Gastroesophageal sphincter (tissue), 4 donors: ENCODE measurements around the gene MAP3K1. TPM values are rescaled to one million over a fixed set of nuclear protein-coding genes. Genes with fewer than 3 reads are reported as not detected.

Experiments used
- ATAC-seq: fragments of 150-250 bp; one replicate; pipeline ENCODE4 v1.9.1; 2016; ENCODE audit warnings: mild to moderate bottlenecking, moderate library complexity
- H3K27ac ChIP-seq, 4 donors: fragments of 200-600 bp; sonication (generic) in 3 of 4; 1 replicate in 3 of 4; 2 replicates in 1 of 4; pipeline ENCODE4 v1.5.1; 2016 to 2019
- H3K27me3 ChIP-seq: fragments of 200-600 bp; sonication (generic); one replicate; pipeline ENCODE4 v1.5.1; 2019
- H3K36me3 ChIP-seq, 2 donors: fragments of 200-600 bp; sonication (generic); one replicate each; pipeline ENCODE4 v1.5.1; 2019; ENCODE audit warnings: control low read depth in 1 of 2
- H3K4me1 ChIP-seq, 3 donors: fragments of 200-600 bp; sonication (generic); 1 replicate in 2 of 3; 2 replicates in 1 of 3; pipeline ENCODE4 v1.5.1; 2016 to 2019; ENCODE audit warnings: control low read depth in 2 of 3
- H3K4me3 ChIP-seq, 2 donors: fragments of 200-600 bp; sonication (generic); one replicate each; pipeline ENCODE4 v1.5.1; 2019; ENCODE audit warnings: mild to moderate bottlenecking in 1 of 2, moderate library complexity in 1 of 2
- H3K9me3 ChIP-seq, 3 donors: fragments of 200-600 bp; sonication (generic); one replicate each; pipeline ENCODE4 v1.5.1; 2017 to 2019; ENCODE audit warnings: control low read depth in 2 of 3
- EP300 ChIP-seq: sonication (generic); formaldehyde crosslinking; IDR thresholded peaks from one replicate; pipeline ENCODE4 v1.6.1; 2017; ENCODE audit warnings: antibody characterized with exemption, mild to moderate bottlenecking
- POLR2A ChIP-seq, 2 donors: fragments of 450-650 bp; IDR thresholded peaks; one replicate each; pipeline ENCODE4 v1.6.1; 2017; ENCODE audit warnings: antibody characterized with exemption in 2 of 2, mild to moderate bottlenecking in 2 of 2, moderate library complexity in 1 of 2
- POLR2AphosphoS5 ChIP-seq: sonication (generic); formaldehyde crosslinking; IDR thresholded peaks from one replicate; pipeline ENCODE4 v1.6.1; 2017; ENCODE audit warnings: antibody characterized with exemption
- WGBS, 2 donors: methylation state at CpG; one replicate each; pipeline ENCODE4 v1.1.5; 2018; ENCODE audit warnings: low coverage in 1 of 2; 5-methylcytosine and 5-hydroxymethylcytosine counted together
- total RNA-seq, 4 donors: library from RNA; depleted of rRNA; stranded (reverse); fragments of >200 nt; gene quantifications; one replicate each; pipeline ENCODE4 v1.1.0, GENCODE V29; 2016
- TF ChIP-seq, protein P1 (sequence below), 4 experiments: fragments of 200-600 bp in 2 of 4; fragments of 450-650 bp in 2 of 4; sonication (generic) in 1 of 4; IDR thresholded peaks; one replicate each; pipeline ENCODE4 v1.5.1; 2017 to 2019; ENCODE audit warnings: antibody characterized with exemption in 4 of 4, mild to moderate bottlenecking in 2 of 4, moderate library complexity in 2 of 4

The MAP3K1 gene
- total RNA-seq, 4 donors from 2014 or later, result 7.6 to 16.0 (median 9.7) TPM

DNA sequence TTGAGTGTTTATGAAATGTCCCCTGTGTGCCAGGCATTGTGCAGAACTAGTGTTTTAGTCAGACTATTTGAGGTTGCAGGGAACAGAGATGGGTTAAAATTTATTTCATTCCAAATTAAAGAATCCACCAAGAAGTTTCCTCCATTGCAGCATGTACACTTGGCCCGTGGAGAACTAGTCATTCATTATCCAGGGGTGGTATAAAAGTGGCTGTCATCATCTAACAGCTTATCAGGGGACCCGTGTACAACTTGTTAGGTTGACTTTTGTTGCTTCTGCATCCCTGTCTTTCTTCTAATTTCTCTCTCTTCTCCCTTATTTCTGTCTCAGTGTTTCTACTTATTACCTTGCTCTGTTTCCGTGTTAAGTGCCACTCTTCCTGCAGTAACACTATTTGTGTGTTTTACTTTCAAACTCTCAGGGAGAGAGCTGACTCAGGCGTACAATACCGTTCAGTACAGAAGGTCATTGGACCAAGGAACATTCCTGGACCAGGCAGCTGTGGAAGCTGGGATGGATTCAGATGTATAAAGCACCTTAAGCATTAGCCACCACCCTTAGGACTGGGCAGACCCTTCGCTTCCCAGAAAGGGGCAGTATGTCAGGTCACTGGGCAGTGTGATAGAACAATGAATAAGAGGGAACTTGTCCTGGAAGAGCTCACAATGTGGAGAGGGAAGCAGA, 36.1 kb downstream of the MAP3K1 start:
- TF ChIP-seq, protein P1, sequence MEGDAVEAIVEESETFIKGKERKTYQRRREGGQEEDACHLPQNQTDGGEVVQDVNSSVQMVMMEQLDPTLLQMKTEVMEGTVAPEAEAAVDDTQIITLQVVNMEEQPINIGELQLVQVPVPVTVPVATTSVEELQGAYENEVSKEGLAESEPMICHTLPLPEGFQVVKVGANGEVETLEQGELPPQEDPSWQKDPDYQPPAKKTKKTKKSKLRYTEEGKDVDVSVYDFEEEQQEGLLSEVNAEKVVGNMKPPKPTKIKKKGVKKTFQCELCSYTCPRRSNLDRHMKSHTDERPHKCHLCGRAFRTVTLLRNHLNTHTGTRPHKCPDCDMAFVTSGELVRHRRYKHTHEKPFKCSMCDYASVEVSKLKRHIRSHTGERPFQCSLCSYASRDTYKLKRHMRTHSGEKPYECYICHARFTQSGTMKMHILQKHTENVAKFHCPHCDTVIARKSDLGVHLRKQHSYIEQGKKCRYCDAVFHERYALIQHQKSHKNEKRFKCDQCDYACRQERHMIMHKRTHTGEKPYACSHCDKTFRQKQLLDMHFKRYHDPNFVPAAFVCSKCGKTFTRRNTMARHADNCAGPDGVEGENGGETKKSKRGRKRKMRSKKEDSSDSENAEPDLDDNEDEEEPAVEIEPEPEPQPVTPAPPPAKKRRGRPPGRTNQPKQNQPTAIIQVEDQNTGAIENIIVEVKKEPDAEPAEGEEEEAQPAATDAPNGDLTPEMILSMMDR (IDR thresholded peaks at IDR 0.05), result no peak
- TF ChIP-seq POLR2AphosphoS5 (no peak), POLR2A (IDR thresholded peaks at IDR 0.05) (no peak), EP300 (no peak)
- H3K4me1 ChIP-seq, result peaks cover 7 to 84% (median 10%) of the 10 kb centered on the region in 3 donors
- no peaks in the 10 kb centered on the region for H3K36me3 ChIP-seq
- no peaks in the 10 kb centered on the region for H3K27me3 ChIP-seq
- 41 to 57% methylated on average over 5 to 6 of the region's 6 CpGs for WGBS, 2 donors
- no peak for ATAC-seq
- H3K4me3 ChIP-seq, result no peak overlapping the region
- no peak overlapping the region for H3K27ac ChIP-seq
- H3K9me3 ChIP-seq, result no peaks in the 10 kb centered on the region

DNA sequence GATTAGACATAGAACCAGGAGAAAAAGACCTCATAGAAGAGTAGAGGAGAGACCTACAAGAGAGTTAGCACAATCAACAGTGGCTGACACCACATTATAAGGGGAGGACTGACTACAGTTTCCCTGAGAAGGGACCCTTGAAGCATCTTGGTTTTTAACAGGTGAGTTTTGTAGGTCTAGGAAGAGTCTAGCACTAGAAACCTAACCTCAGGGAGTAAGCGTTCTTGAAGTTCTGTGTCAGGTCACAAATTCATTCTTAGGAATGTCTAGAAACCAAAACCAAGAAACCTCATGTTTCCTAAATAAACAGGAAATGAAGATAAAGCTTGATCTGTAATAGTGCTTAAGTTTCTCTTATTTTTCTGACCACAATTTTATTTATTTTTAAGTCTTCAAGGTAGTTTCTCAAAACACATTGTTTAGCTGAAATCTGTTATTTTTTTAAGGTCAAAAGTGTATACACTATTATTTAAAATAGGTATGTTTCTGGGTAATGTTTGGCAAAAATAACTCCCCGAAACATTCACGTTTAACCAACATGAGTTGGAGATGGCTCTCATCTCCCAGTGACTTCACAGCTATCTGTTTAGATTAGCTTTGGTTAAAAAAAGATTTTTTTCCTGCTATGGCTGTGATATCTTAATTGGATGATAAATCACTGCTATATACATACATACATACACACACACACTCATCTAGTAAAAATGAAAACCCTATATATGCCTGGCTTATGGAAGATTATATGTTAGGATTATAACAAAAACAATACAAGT, 37.1 kb downstream of the MAP3K1 start:
- 53 to 65% methylated on average over 2 to 3 of the region's 3 CpGs for WGBS, 2 donors
- TF ChIP-seq POLR2AphosphoS5 (no peak), EP300 (no peak), POLR2A (IDR thresholded peaks at IDR 0.05) (no peak)
- TF ChIP-seq, protein P1 (IDR thresholded peaks at IDR 0.05), result no peak
- no peak overlapping the region for H3K27ac ChIP-seq
- H3K4me3 ChIP-seq, result no peak overlapping the region
- no peak for ATAC-seq
- no peaks in the 10 kb centered on the region for H3K9me3 ChIP-seq
- no peaks in the 10 kb centered on the region for H3K36me3 ChIP-seq
- no peaks in the 10 kb centered on the region for H3K27me3 ChIP-seq
- peaks cover 7 to 80% (median 10%) of the 10 kb centered on the region in 3 donors for H3K4me1 ChIP-seq

DNA sequence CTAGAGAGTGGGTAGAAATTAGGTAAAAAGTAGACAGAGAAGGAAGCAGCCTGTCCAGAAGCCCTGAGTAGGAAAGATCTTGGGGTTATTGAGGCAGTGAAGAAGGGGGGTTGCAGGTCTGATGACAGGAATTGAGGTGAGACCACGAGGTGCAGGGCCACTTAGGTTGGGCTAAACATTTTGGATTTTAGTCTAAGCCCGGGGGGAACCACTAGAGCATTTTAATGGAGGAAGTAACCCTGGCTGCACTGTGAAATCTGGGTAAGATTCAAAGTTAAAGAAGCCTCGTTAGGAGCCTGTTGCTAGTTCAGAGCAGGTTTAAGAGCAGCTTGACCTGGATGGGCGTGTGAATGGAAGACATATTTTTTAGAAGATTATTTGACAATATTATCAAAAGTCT, 38.3 kb downstream of the MAP3K1 start:
- Histone ChIP-seq H3K27me3 (no peaks in the 10 kb centered on the region), H3K9me3 (no peaks in the 10 kb centered on the region), H3K4me3 (no peak overlapping the region), H3K27ac (no peak overlapping the region), H3K36me3 (no peaks in the 10 kb centered on the region), H3K4me1 (peaks cover 7 to 75% (median 10%) of the 10 kb centered on the region in 3 donors)
- no peak for ATAC-seq
- WGBS, 2 donors, result 70 to 76% methylated on average over 3 to 4 of the region's 4 CpGs
- TF ChIP-seq, protein P1 (IDR thresholded peaks at IDR 0.05), result no peak
- no peak for TF ChIP-seq POLR2AphosphoS5
- no peak for TF ChIP-seq EP300
- no peak for TF ChIP-seq POLR2A (IDR thresholded peaks at IDR 0.05)

DNA sequence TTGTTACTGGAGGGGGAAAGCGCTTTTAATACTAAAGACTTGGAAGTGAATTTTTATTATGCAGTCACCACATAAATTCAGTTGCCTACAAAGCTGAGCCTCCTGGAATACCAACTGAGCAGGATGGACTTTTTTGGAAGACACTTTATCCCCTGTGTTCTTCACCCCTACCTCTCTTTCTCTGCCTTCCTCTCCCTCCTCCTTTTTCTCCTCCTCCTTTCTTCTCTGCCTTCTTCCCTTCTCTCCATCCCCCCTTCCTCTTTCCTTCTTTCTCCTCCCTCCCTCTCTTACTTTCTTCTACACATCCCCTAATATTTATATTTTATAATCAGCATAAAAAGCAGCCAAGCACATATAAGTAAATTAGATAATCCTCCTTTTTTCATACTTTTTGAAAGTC, 39.6 kb downstream of the MAP3K1 start:
- TF ChIP-seq EP300, result no peak
- TF ChIP-seq, protein P1 (IDR thresholded peaks at IDR 0.05), result no peak
- no peak for TF ChIP-seq POLR2AphosphoS5
- TF ChIP-seq POLR2A (IDR thresholded peaks at IDR 0.05), result no peak
- Histone ChIP-seq H3K4me3 (no peak overlapping the region), H3K4me1 (peaks cover 7 to 64% (median 10%) of the 10 kb centered on the region in 3 donors), H3K36me3 (peaks cover 0 to 5% of the 10 kb centered on the region in 2 donors), H3K9me3 (no peaks in the 10 kb centered on the region), H3K27me3 (no peaks in the 10 kb centered on the region), H3K27ac (no peak overlapping the region)
- no peak for ATAC-seq
- WGBS, 2 donors, result 100% methylated on average over 1 of the region's 1 CpG
